Kidney epithelial cell (primary cell): ENCODE measurements around the gene NECAB2. TPM values are rescaled to one million over a fixed set of nuclear protein-coding genes. Genes with fewer than 3 reads are reported as not detected.

Experiments used
- DNase-seq: peaks from one replicate; pipeline ENCODE4 v3.0.0-alpha.2; 2010; ENCODE audit warnings: low read depth
- H3K27me3 ChIP-seq: 2 replicates; pipeline ENCODE4 v1.6.0; 2011; ENCODE audit warnings: low read length; ENCODE audit not compliant: control insufficient read depth, insufficient read depth
- H3K36me3 ChIP-seq: 2 replicates; pipeline ENCODE4 v1.5.1; 2011; ENCODE audit warnings: low read length; ENCODE audit not compliant: control insufficient read depth, insufficient read depth
- H3K4me3 ChIP-seq: 2 replicates; pipeline ENCODE4 v1.5.1; 2011; ENCODE audit warnings: low read depth, mild to moderate bottlenecking, control low read depth, low read length
- CTCF ChIP-seq: IDR thresholded peaks from 2 replicates; pipeline ENCODE4 v1.5.1; 2011; ENCODE audit warnings: mild to moderate bottlenecking, moderate library complexity, low read length, control low read depth, inconsistent platforms; ENCODE audit not compliant: insufficient read depth, poor library complexity, severe bottlenecking
- total RNA-seq: library from RNA; depleted of rRNA; stranded (reverse); fragments of >200 nt; gene quantifications from 2 replicates; pipeline ENCODE4 v1.2.3, GENCODE V29; 2015

The NECAB2 gene
- total RNA-seq, 1 donor from 2014 or later, result not detected

GRCh38 chr16:83925957-83926725, 41.9 kb upstream of the NECAB2 start:
- Histone ChIP-seq H3K27me3 (no peaks in the 10 kb centered on the region), H3K4me3 (no peak overlapping the region), H3K36me3 (no peaks in the 10 kb centered on the region)
- TF ChIP-seq CTCF, result no peak
- DNase-seq, result no peak

- peak; percentile 99 for TF ChIP-seq CTCF
- peak; percentile 44 for DNase-seq
- peak overlapping the region; percentile 23 for H3K4me3 ChIP-seq
- no peaks in the 10 kb centered on the region for H3K36me3 ChIP-seq
- H3K27me3 ChIP-seq, result no peaks in the 10 kb centered on the region
Observed at GRCh38 chr16:83926726-83927397, 41.2 kb upstream of the NECAB2 start.

GRCh38 chr16:83928341-83929055, 39.5 kb upstream of the NECAB2 start:
- peak; percentile 65 for DNase-seq
- no peaks in the 10 kb centered on the region for H3K36me3 ChIP-seq
- no peak overlapping the region for H3K4me3 ChIP-seq
- H3K27me3 ChIP-seq, result peaks cover 7% of the 10 kb centered on the region
- no peak for TF ChIP-seq CTCF

- H3K27me3 ChIP-seq, result peaks cover 9% of the 10 kb centered on the region
- no peak overlapping the region for H3K4me3 ChIP-seq
- H3K36me3 ChIP-seq, result no peaks in the 10 kb centered on the region
- DNase-seq, result no peak
- TF ChIP-seq CTCF, result no peak
Observed at GRCh38 chr16:83929811-83930555, 38.1 kb upstream of the NECAB2 start.

GRCh38 chr16:83930730-83931500, 37.1 kb upstream of the NECAB2 start:
- DNase-seq, result no peak
- H3K27me3 ChIP-seq, result peaks cover 9% of the 10 kb centered on the region
- H3K4me3 ChIP-seq, result no peak overlapping the region
- no peaks in the 10 kb centered on the region for H3K36me3 ChIP-seq
- no peak for TF ChIP-seq CTCF
